MG63 (cell line): ENCODE data around the gene ASCL3. TPM values are rescaled to one million over a fixed set of nuclear protein-coding genes. Genes with fewer than 3 reads are reported as not detected.
"Not testable (repeated sequence)": the region's sequence is repeated elsewhere in the genome, so short reads cannot be mapped to it uniquely, and the experiment has no call there.

Source experiments
- DNase-seq: peaks from one replicate; pipeline ENCODE4 v3.0.0-alpha.2; 2020
- H3K27me3 ChIP-seq: fragments of 250-450 bp; sonication (Bioruptor Pico); 2 replicates; pipeline ENCODE4 v1.5.1; 2020; ENCODE audit warnings: mild to moderate bottlenecking, moderate library complexity
- H3K36me3 ChIP-seq: fragments of 250-450 bp; sonication (Bioruptor Pico); 2 replicates; pipeline ENCODE4 v1.5.1; 2020; ENCODE audit warnings: mild to moderate bottlenecking, moderate library complexity
- H3K4me3 ChIP-seq: fragments of 250-450 bp; sonication (Bioruptor Pico); 2 replicates; pipeline ENCODE4 v1.5.1; 2020; ENCODE audit warnings: mild to moderate bottlenecking, moderate library complexity
- H3K9me3 ChIP-seq: fragments of 250-450 bp; sonication (Bioruptor Pico); 2 replicates; pipeline ENCODE4 v1.5.1; 2020; ENCODE audit warnings: mild to moderate bottlenecking, moderate library complexity
- total RNA-seq: library from RNA; depleted of rRNA; stranded (reverse); fragments of >200 nt; shearing (Covaris generic); gene quantifications from 2 replicates; pipeline ENCODE4 v1.2.3, GENCODE V29; 2014; ENCODE audit warnings: low replicate concordance

Gene ASCL3
- total RNA-seq, 1 experiment from 2014 or later, result not detected

- H3K9me3 ChIP-seq, result no peaks in the 10 kb centered on the region
- H3K27me3 ChIP-seq, result no peaks in the 10 kb centered on the region
- H3K4me3 ChIP-seq, result peak overlapping the region; percentile 93
Measured at GRCh38 chr11:8962841-8963240, 20.0 kb upstream of the ASCL3 start.

GRCh38 chr11:8961401-8961800, 18.6 kb upstream of the ASCL3 start:
- DNase-seq, result no peak
- Histone ChIP-seq H3K36me3 (peaks cover 10% of the 10 kb centered on the region), H3K4me3 (no peak overlapping the region), H3K9me3 (no peaks in the 10 kb centered on the region), H3K27me3 (no peaks in the 10 kb centered on the region)

More at GRCh38 chr11:8962841-8963240, 20.0 kb upstream of the ASCL3 start:
- DNase-seq, result no peak
- H3K36me3 ChIP-seq, result peaks cover 10% of the 10 kb centered on the region

- DNase-seq, result peak; percentile 38
- H3K4me3 ChIP-seq, result 0 out of 2 replicates have a peak overlapping the region, but pooled peaks have one; percentile 14
- H3K36me3 ChIP-seq, result peaks cover 18% of the 10 kb centered on the region
- no peaks in the 10 kb centered on the region for H3K9me3 ChIP-seq
- no peaks in the 10 kb centered on the region for H3K27me3 ChIP-seq
Measured at GRCh38 chr11:8959546-8960166, 16.8 kb upstream of the ASCL3 start.

GRCh38 chr11:8956860-8957259, 14.0 kb upstream of the ASCL3 start:
- no peaks in the 10 kb centered on the region for H3K9me3 ChIP-seq
- peaks cover 21% of the 10 kb centered on the region for H3K36me3 ChIP-seq
- no peaks in the 10 kb centered on the region for H3K27me3 ChIP-seq
- no peak for DNase-seq
- H3K4me3 ChIP-seq, result no peak overlapping the region

- peaks cover 41% of the 10 kb centered on the region for H3K36me3 ChIP-seq
- no peak for DNase-seq
- no peaks in the 10 kb centered on the region for H3K9me3 ChIP-seq
- no peak overlapping the region for H3K4me3 ChIP-seq
- no peaks in the 10 kb centered on the region for H3K27me3 ChIP-seq
Measured at GRCh38 chr11:8948886-8949285, 6.1 kb upstream of the ASCL3 start.

GRCh38 chr11:8947230-8947943, 4.6 kb upstream of the ASCL3 start:
- Histone ChIP-seq H3K27me3 (no peaks in the 10 kb centered on the region), H3K9me3 (no peaks in the 10 kb centered on the region), H3K36me3 (peaks cover 34% of the 10 kb centered on the region), H3K4me3 (no peak overlapping the region)
- no peak for DNase-seq

GRCh38 chr11:8941341-8942103, 1.3 kb downstream of the ASCL3 start:
- Histone ChIP-seq H3K36me3 (no peaks in the 10 kb centered on the region), H3K27me3 (no peaks in the 10 kb centered on the region), H3K9me3 (no peaks in the 10 kb centered on the region), H3K4me3 (no peak overlapping the region)
- no peak for DNase-seq

GRCh38 chr11:8937659-8938058, 5.2 kb downstream of the ASCL3 start:
- no peak for DNase-seq
- Histone ChIP-seq H3K9me3 (no peaks in the 10 kb centered on the region), H3K4me3 (no peak overlapping the region), H3K27me3 (no peaks in the 10 kb centered on the region), H3K36me3 (no peaks in the 10 kb centered on the region)

GRCh38 chr11:8937159-8937558, 5.7 kb downstream of the ASCL3 start:
- Histone ChIP-seq H3K36me3 (no peaks in the 10 kb centered on the region), H3K4me3 (no peak overlapping the region), H3K27me3 (no peaks in the 10 kb centered on the region), H3K9me3 (no peaks in the 10 kb centered on the region)
- DNase-seq, result no peak

GRCh38 chr11:8935789-8936188, 7.0 kb downstream of the ASCL3 start:
- not testable (repeated sequence) for H3K9me3 ChIP-seq, DNase-seq, H3K36me3 ChIP-seq, H3K27me3 ChIP-seq, H3K4me3 ChIP-seq

- no peak overlapping the region for H3K4me3 ChIP-seq
- H3K36me3 ChIP-seq, result no peaks in the 10 kb centered on the region
- DNase-seq, result no peak
- no peaks in the 10 kb centered on the region for H3K27me3 ChIP-seq
- no peaks in the 10 kb centered on the region for H3K9me3 ChIP-seq
Measured at GRCh38 chr11:8934742-8935488, 7.9 kb downstream of the ASCL3 start.

- DNase-seq, result no peak
- no peaks in the 10 kb centered on the region for H3K27me3 ChIP-seq
- no peak overlapping the region for H3K4me3 ChIP-seq
- H3K9me3 ChIP-seq, result no peaks in the 10 kb centered on the region
- no peaks in the 10 kb centered on the region for H3K36me3 ChIP-seq
Measured at GRCh38 chr11:8933931-8934330, 8.9 kb downstream of the ASCL3 start.

- H3K27me3 ChIP-seq, result no peaks in the 10 kb centered on the region
- no peak for DNase-seq
- no peak within 1 kb of the TSS for H3K4me3 ChIP-seq
- no peaks in the 10 kb centered on the region for H3K9me3 ChIP-seq
- H3K36me3 ChIP-seq, result no peaks in the 10 kb centered on the region
Measured at GRCh38 chr11:8932564-8933180, 10.1 kb downstream of the ASCL3 start, which contains the start of gene C11orf16. Gene C11orf16 (minus strand): TSS chr11:8932947. CDS start chr11:8932308, 639 bp downstream.

GRCh38 chr11:8930456-8931175, 12.2 kb downstream of the ASCL3 start:
- H3K27me3 ChIP-seq, result no peaks in the 10 kb centered on the region
- no peak for DNase-seq
- H3K9me3 ChIP-seq, result no peaks in the 10 kb centered on the region
- no peak overlapping the region for H3K4me3 ChIP-seq
- no peaks in the 10 kb centered on the region for H3K36me3 ChIP-seq

GRCh38 chr11:8928981-8929615, 13.7 kb downstream of the ASCL3 start:
- no peaks in the 10 kb centered on the region for H3K27me3 ChIP-seq
- DNase-seq, result no peak
- no peaks in the 10 kb centered on the region for H3K9me3 ChIP-seq
- no peak overlapping the region for H3K4me3 ChIP-seq
- peaks cover 3% of the 10 kb centered on the region for H3K36me3 ChIP-seq
